ACC112 (cell line): ENCODE data around the gene PLXNC1.

Experiments
- H2AFZ ChIP-seq: fragments of 200-600 bp; sonication (generic); one replicate; pipeline ENCODE4 v1.6.0; 2017; ENCODE audit warnings: antibody characterized with exemption, low read length; ENCODE audit not compliant: unreplicated experiment
- H3K27ac ChIP-seq: fragments of 200-600 bp; sonication (generic); 2 replicates; pipeline ENCODE4 v1.5.1; 2014; ENCODE audit warnings: low read depth, mild to moderate bottlenecking, antibody characterized with exemption, low read length, moderate library complexity
- H3K27me3 ChIP-seq: fragments of 200-600 bp; sonication (generic); 2 replicates; pipeline ENCODE4 v1.6.1; 2014; ENCODE audit warnings: mild to moderate bottlenecking, antibody characterized with exemption, low read length, moderate library complexity, mixed read lengths; ENCODE audit not compliant: insufficient read depth
- H3K36me3 ChIP-seq: fragments of 200-600 bp; sonication (generic); 2 replicates; pipeline ENCODE4 v1.6.1; 2016; ENCODE audit warnings: mild to moderate bottlenecking, antibody characterized with exemption, low read length, moderate library complexity, mixed read lengths; ENCODE audit not compliant: insufficient read depth
- H3K4me1 ChIP-seq: fragments of 200-600 bp; sonication (generic); one replicate; pipeline ENCODE4 v1.6.1; 2016; ENCODE audit warnings: low read length, mixed read lengths; ENCODE audit not compliant: insufficient read depth, unreplicated experiment, control insufficient read depth
- H3K4me3 ChIP-seq: fragments of 200-600 bp; sonication (generic); 2 replicates; pipeline ENCODE4 v1.5.1; 2014; ENCODE audit warnings: mild to moderate bottlenecking, low read depth, low read length
- H3K79me2 ChIP-seq: fragments of 200-600 bp; sonication (generic); one replicate; pipeline ENCODE4 v1.6.0; 2016; ENCODE audit warnings: low read length; ENCODE audit not compliant: control insufficient read depth, unreplicated experiment, insufficient read depth

Gene PLXNC1

DNA sequence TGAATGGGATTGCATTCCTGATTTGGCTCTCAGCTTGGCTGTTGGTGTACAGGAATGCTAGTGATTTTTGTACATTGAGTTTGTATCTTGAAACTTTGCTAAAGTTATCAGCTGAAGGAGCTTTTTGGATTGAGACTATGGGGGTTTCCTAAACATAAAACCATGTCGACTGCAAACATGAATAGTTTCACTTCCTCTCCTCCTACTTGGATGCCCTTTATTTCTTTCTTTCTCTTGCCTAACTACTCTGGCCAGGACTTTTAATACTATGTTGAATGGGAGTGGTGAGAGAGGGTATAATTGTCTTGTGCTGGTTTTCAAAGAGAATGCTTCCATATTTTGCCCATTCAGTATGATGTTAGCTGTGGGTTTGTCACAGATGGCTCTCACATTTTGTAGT lies 169.8 kb downstream of the PLXNC1 start:
- no peak overlapping the region for H3K4me3 ChIP-seq
- H3K27ac ChIP-seq: no peak overlapping the region
- no peak overlapping the region for H2AFZ ChIP-seq
- no peaks in the 10 kb centered on the region for H3K27me3 ChIP-seq
- no peaks in the 10 kb centered on the region for H3K4me1 ChIP-seq
- H3K36me3 ChIP-seq: peaks cover 19% of the 10 kb centered on the region
- no peaks in the 10 kb centered on the region for H3K79me2 ChIP-seq

GRCh38 chr12:94320109-94320508 lies 171.7 kb downstream of the PLXNC1 start:
- H3K4me3 ChIP-seq: no peak overlapping the region
- H3K36me3 ChIP-seq: peaks cover 24% of the 10 kb centered on the region
- no peak overlapping the region for H2AFZ ChIP-seq
- H3K27me3 ChIP-seq: no peaks in the 10 kb centered on the region
- H3K79me2 ChIP-seq: no peaks in the 10 kb centered on the region
- no peaks in the 10 kb centered on the region for H3K4me1 ChIP-seq
- H3K27ac ChIP-seq: no peak overlapping the region

GRCh38 chr12:94322346-94322745 lies 174.0 kb downstream of the PLXNC1 start:
- no peaks in the 10 kb centered on the region for H3K27me3 ChIP-seq
- no peak overlapping the region for H2AFZ ChIP-seq
- H3K79me2 ChIP-seq: no peaks in the 10 kb centered on the region
- H3K4me1 ChIP-seq: peaks cover 13% of the 10 kb centered on the region
- H3K4me3 ChIP-seq: no peak overlapping the region
- peaks cover 24% of the 10 kb centered on the region for H3K36me3 ChIP-seq
- H3K27ac ChIP-seq: no peak overlapping the region

GRCh38 chr12:94326234-94326633 lies 177.9 kb downstream of the PLXNC1 start:
- no peaks in the 10 kb centered on the region for H3K27me3 ChIP-seq
- H3K36me3 ChIP-seq: peaks cover 24% of the 10 kb centered on the region
- peak overlapping the region; percentile 51 for H3K27ac ChIP-seq
- H3K4me1 ChIP-seq: peaks cover 23% of the 10 kb centered on the region
- H3K4me3 ChIP-seq: no peak overlapping the region
- no peaks in the 10 kb centered on the region for H3K79me2 ChIP-seq
- no peak overlapping the region for H2AFZ ChIP-seq

- Histone ChIP-seq H2AFZ (no peak overlapping the region), H3K4me1 (peaks cover 23% of the 10 kb centered on the region), H3K36me3 (peaks cover 19% of the 10 kb centered on the region), H3K27me3 (no peaks in the 10 kb centered on the region), H3K27ac (peak overlapping the region; percentile 51), H3K4me3 (no peak overlapping the region), H3K79me2 (no peaks in the 10 kb centered on the region)
Observed at GRCh38 chr12:94326727-94327126, 178.3 kb downstream of the PLXNC1 start.

DNA sequence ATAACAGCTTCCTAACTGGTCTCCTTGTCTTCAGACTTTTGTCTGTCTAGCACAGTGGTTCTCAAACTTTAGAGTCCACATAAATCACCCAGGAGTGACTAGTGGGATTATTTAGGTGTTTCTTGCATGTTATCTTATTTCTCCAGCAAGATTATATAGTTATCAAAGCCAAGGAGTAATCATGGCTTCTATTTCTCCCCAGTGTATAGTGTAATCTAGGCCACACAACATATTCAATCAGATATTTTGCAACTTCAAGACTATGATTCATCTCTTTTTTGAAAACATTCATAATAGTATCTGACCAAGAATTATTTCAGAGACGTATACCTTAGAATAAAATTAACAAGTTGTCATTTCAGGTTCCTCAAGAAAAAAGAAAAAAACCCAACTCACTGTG lies 179.4 kb downstream of the PLXNC1 start:
- Histone ChIP-seq H3K36me3 (peaks cover 8% of the 10 kb centered on the region; the same call in 1 of the 2 replicates), H3K4me1 (peaks cover 23% of the 10 kb centered on the region), H3K79me2 (no peaks in the 10 kb centered on the region), H3K4me3 (no peak overlapping the region), H2AFZ (no peak overlapping the region), H3K27me3 (no peaks in the 10 kb centered on the region), H3K27ac (peak overlapping the region; percentile 6; the same call in 1 of the 2 replicates)

GRCh38 chr12:94329366-94329765 lies 181.0 kb downstream of the PLXNC1 start:
- H3K36me3 ChIP-seq: no peaks in the 10 kb centered on the region
- no peaks in the 10 kb centered on the region for H3K79me2 ChIP-seq
- H3K4me3 ChIP-seq: no peak overlapping the region
- H3K4me1 ChIP-seq: peaks cover 23% of the 10 kb centered on the region
- H3K27ac ChIP-seq: no peak overlapping the region
- H3K27me3 ChIP-seq: no peaks in the 10 kb centered on the region
- no peak overlapping the region for H2AFZ ChIP-seq

GRCh38 chr12:94333396-94333795 lies 185.0 kb downstream of the PLXNC1 start:
- Histone ChIP-seq H3K79me2 (no peaks in the 10 kb centered on the region), H3K27ac (no peak overlapping the region), H3K4me3 (no peak overlapping the region), H3K36me3 (no peaks in the 10 kb centered on the region), H2AFZ (no peak overlapping the region), H3K27me3 (no peaks in the 10 kb centered on the region), H3K4me1 (peaks cover 5% of the 10 kb centered on the region)

GRCh38 chr12:94336211-94336925 lies 188.0 kb downstream of the PLXNC1 start:
- peak overlapping the region; percentile 16; the same call in 1 of the 2 replicates for H3K27ac ChIP-seq
- no peaks in the 10 kb centered on the region for H3K79me2 ChIP-seq
- peak overlapping the region; percentile 4 for H2AFZ ChIP-seq
- no peaks in the 10 kb centered on the region for H3K36me3 ChIP-seq
- no peak overlapping the region for H3K4me3 ChIP-seq
- H3K27me3 ChIP-seq: no peaks in the 10 kb centered on the region
- peaks cover 5% of the 10 kb centered on the region for H3K4me1 ChIP-seq

GRCh38 chr12:94338006-94338794 lies 189.8 kb downstream of the PLXNC1 start:
- H3K27ac ChIP-seq: no peak overlapping the region

GRCh38 chr12:94340573-94340972 lies 192.2 kb downstream of the PLXNC1 start:
- Histone ChIP-seq H3K79me2 (no peaks in the 10 kb centered on the region), H3K36me3 (peaks cover 8% of the 10 kb centered on the region), H3K27me3 (no peaks in the 10 kb centered on the region), H3K27ac (no peak overlapping the region), H3K4me1 (peaks cover 5% of the 10 kb centered on the region), H2AFZ (no peak overlapping the region), H3K4me3 (no peak overlapping the region)

More at GRCh38 chr12:94338006-94338794, 189.8 kb downstream of the PLXNC1 start:
- peaks cover 5% of the 10 kb centered on the region for H3K4me1 ChIP-seq
- no peaks in the 10 kb centered on the region for H3K79me2 ChIP-seq
- no peak overlapping the region for H3K4me3 ChIP-seq
- H3K27me3 ChIP-seq: no peaks in the 10 kb centered on the region
- H2AFZ ChIP-seq: no peak overlapping the region
- H3K36me3 ChIP-seq: no peaks in the 10 kb centered on the region
